Left ventricle myocardium inferior (tissue), 1 donor: ENCODE measurements around the gene HOXC5. TPM values are rescaled to one million over a fixed set of nuclear protein-coding genes. Genes with fewer than 3 reads are reported as not detected.

Experiments
- DNase-seq: peaks from one replicate; pipeline ENCODE4 v3.0.0-alpha.2; 2020
- H3K27ac ChIP-seq: fragments of 200-600 bp; replicated peaks from 2 replicates; pipeline ENCODE4 v1.8.0; 2021
- H3K27me3 ChIP-seq: fragments of 200-600 bp; 2 replicates; pipeline ENCODE4 v1.8.0; 2021; ENCODE audit warnings: low read depth
- H3K36me3 ChIP-seq: fragments of 200-600 bp; 2 replicates; pipeline ENCODE4 v1.8.0; 2021
- H3K4me1 ChIP-seq: fragments of 200-600 bp; 2 replicates; pipeline ENCODE4 v1.8.0; 2021
- H3K4me3 ChIP-seq: fragments of 200-600 bp; 2 replicates; pipeline ENCODE4 v1.8.0; 2021; ENCODE audit warnings: mild to moderate bottlenecking, moderate library complexity
- H3K9me3 ChIP-seq: fragments of 200-600 bp; replicated peaks from 2 replicates; pipeline ENCODE4 v1.8.0; 2021
- intact Hi-C: fragments of 100-400 bp; cut with micrococcal nuclease; formaldehyde crosslinking; loops from one replicate; pipeline ENCODE4 v1.11.0; 2022
- total RNA-seq: library from RNA; stranded (reverse); fragmentation: NEBNext Ultra II Directional; extraction: Animal tissue kit (Norgen Biotek cat#: 25700); gene quantifications from one replicate; pipeline ENCODE4 v1.2.1, GENCODE V29; 2021
- TF ChIP-seq, protein P1 (sequence below): fragments of 200-600 bp; IDR thresholded peaks from 2 replicates; pipeline ENCODE4 v1.8.0; 2021; ENCODE audit warnings: antibody characterized with exemption, mild to moderate bottlenecking, borderline replicate concordance
- donor health status: DM: no; HTN: yes; CAD: no; lungs with severe emphysema.

The HOXC5 gene
- total RNA-seq, 1 donor from 2014 or later: not detected

- Histone ChIP-seq H3K4me1 (peaks cover 38% of the 10 kb centered on the region), H3K36me3 (no peaks in the 10 kb centered on the region), H3K27me3 (peaks cover 100% of the 10 kb centered on the region), H3K4me3 (no peak overlapping the region), H3K9me3 (peaks cover 4% of the 10 kb centered on the region), H3K27ac (no peak overlapping the region)
- intact Hi-C loops: no loop called here
- no peak for DNase-seq
- TF ChIP-seq, protein P1, sequence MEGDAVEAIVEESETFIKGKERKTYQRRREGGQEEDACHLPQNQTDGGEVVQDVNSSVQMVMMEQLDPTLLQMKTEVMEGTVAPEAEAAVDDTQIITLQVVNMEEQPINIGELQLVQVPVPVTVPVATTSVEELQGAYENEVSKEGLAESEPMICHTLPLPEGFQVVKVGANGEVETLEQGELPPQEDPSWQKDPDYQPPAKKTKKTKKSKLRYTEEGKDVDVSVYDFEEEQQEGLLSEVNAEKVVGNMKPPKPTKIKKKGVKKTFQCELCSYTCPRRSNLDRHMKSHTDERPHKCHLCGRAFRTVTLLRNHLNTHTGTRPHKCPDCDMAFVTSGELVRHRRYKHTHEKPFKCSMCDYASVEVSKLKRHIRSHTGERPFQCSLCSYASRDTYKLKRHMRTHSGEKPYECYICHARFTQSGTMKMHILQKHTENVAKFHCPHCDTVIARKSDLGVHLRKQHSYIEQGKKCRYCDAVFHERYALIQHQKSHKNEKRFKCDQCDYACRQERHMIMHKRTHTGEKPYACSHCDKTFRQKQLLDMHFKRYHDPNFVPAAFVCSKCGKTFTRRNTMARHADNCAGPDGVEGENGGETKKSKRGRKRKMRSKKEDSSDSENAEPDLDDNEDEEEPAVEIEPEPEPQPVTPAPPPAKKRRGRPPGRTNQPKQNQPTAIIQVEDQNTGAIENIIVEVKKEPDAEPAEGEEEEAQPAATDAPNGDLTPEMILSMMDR: no peak
These were observed 3.1 kb upstream of the HOXC5 start for GRCh38 chr12:54029529-54030441.

DNA sequence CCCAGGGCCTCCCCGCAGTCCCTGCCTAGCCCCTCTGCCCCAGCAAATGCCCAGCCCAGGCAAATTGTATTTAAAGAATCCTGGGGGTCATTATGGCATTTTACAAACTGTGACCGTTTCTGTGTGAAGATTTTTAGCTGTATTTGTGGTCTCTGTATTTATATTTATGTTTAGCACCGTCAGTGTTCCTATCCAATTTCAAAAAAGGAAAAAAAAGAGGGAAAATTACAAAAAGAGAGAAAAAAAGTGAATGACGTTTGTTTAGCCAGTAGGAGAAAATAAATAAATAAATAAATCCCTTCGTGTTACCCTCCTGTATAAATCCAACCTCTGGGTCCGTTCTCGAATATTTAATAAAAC is 2.4 kb upstream of the HOXC5 start:
- Histone ChIP-seq H3K36me3 (no peaks in the 10 kb centered on the region), H3K9me3 (peaks cover 4% of the 10 kb centered on the region), H3K27ac (no peak overlapping the region), H3K4me3 (no peak overlapping the region), H3K27me3 (peaks cover 100% of the 10 kb centered on the region), H3K4me1 (peaks cover 38% of the 10 kb centered on the region)
- TF ChIP-seq, protein P1: no peak
- DNase-seq: no peak
- intact Hi-C loops: no loop called here

DNA sequence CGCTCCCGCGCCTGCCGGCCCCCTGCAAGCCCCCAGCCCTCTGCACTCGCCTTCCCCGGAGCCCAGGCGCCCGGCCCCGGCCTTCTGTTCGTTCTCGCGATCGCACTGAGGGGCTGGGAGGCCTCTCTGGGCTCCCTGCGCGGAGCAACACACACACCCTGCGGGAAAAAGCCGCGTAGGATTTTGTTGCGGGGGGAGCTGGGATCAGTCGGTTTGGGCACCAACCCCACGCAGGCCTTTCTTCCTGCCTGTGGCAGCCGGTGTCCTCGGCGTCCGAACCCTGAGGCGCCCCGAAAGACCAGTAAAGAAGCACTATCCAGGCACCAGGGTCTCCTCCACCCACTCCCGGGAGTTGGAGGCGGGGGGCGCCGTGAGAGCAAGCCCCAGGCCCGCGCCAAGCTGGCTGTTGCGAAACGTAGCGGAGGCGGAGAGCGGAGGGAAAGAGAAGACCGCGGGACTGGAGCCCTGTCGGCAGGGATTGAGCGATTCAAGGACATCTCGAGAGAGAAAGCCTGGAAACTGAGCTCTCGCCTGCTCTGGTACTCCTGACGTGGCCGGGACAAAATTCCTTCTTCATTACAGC is 1.9 kb upstream of the HOXC5 start:
- Histone ChIP-seq H3K36me3 (no peaks in the 10 kb centered on the region), H3K9me3 (peaks cover 4% of the 10 kb centered on the region), H3K4me1 (peaks cover 38% of the 10 kb centered on the region), H3K27me3 (peaks cover 100% of the 10 kb centered on the region), H3K27ac (no peak overlapping the region), H3K4me3 (peak overlapping the region; percentile 47)
- intact Hi-C loops: no loop called here
- DNase-seq: no peak
- TF ChIP-seq, protein P1: no peak

- H3K4me1 ChIP-seq: peaks cover 38% of the 10 kb centered on the region
- no peaks in the 10 kb centered on the region for H3K36me3 ChIP-seq
- no peak overlapping the region for H3K27ac ChIP-seq
- H3K4me3 ChIP-seq: no peak overlapping the region
- intact Hi-C loops: no loop called here
- peaks cover 4% of the 10 kb centered on the region for H3K9me3 ChIP-seq
- DNase-seq: no peak
- H3K27me3 ChIP-seq: peaks cover 100% of the 10 kb centered on the region
- TF ChIP-seq, protein P1: no peak
These were observed 1.4 kb upstream of the HOXC5 start for GRCh38 chr12:54031480-54031879.

GRCh38 chr12:54032086-54032619 is 697 bp upstream of the HOXC5 start:
- intact Hi-C loops: no loop called here
- Histone ChIP-seq H3K4me3 (no peak overlapping the region), H3K4me1 (peaks cover 38% of the 10 kb centered on the region), H3K9me3 (peaks cover 4% of the 10 kb centered on the region), H3K27me3 (peaks cover 100% of the 10 kb centered on the region), H3K27ac (no peak overlapping the region), H3K36me3 (no peaks in the 10 kb centered on the region)
- no peak for DNase-seq
- TF ChIP-seq, protein P1: no peak
